GM21737 (cell line): ENCODE results near the gene SLC38A10.

Source experiments
- ATAC-seq: cut with Tn5 transposase; IDR thresholded peaks from one replicate; pipeline ENCODE4 v1.9.1; 2021; ENCODE audit warnings: mild to moderate bottlenecking, moderate library complexity; ENCODE audit not compliant: unreplicated experiment

SLC38A10 gene

GRCh38 chr17:81258292-81258691 is 36.8 kb downstream of the SLC38A10 start:
- no peak for ATAC-seq

- no peak for ATAC-seq
Measured at GRCh38 chr17:81257533-81257932, 37.6 kb downstream of the SLC38A10 start.

GRCh38 chr17:81256616-81257015 is 38.5 kb downstream of the SLC38A10 start:
- ATAC-seq: no peak

GRCh38 chr17:81254955-81255717 is 40.0 kb downstream of the SLC38A10 start:
- no peak for ATAC-seq

- ATAC-seq: no peak
Measured at GRCh38 chr17:81253358-81254131, 41.6 kb downstream of the SLC38A10 start.

- ATAC-seq: no peak
Measured at GRCh38 chr17:81252987-81253329, 42.1 kb downstream of the SLC38A10 start.

GRCh38 chr17:81252326-81252986 is 42.7 kb downstream of the SLC38A10 start:
- ATAC-seq: no peak

GRCh38 chr17:81251709-81252301 is 43.3 kb downstream of the SLC38A10 start:
- ATAC-seq: no peak

- no peak for ATAC-seq
Measured at GRCh38 chr17:81251094-81251708, 43.9 kb downstream of the SLC38A10 start.

GRCh38 chr17:81250286-81251093 is 44.6 kb downstream of the SLC38A10 start:
- no peak for ATAC-seq

GRCh38 chr17:81249223-81250040 is 45.7 kb downstream of the SLC38A10 start:
- ATAC-seq: no peak

GRCh38 chr17:81248649-81249048 is 46.5 kb downstream of the SLC38A10 start:
- ATAC-seq: no peak

GRCh38 chr17:81247339-81247990 is 47.6 kb downstream of the SLC38A10 start:
- ATAC-seq: no peak

- ATAC-seq: no peak
Measured at GRCh38 chr17:81246679-81247338, 48.3 kb downstream of the SLC38A10 start.

GRCh38 chr17:81246343-81246670 is 48.8 kb downstream of the SLC38A10 start:
- ATAC-seq: no peak

- ATAC-seq: no peak
Measured at GRCh38 chr17:81245665-81246342, 49.3 kb downstream of the SLC38A10 start.

- no peak for ATAC-seq
Measured at GRCh38 chr17:81245024-81245664, 50.0 kb downstream of the SLC38A10 start.
